K562 (cell line): Measurements from ENCODE around the gene SLC8A1. TPM values are rescaled to one million over a fixed set of nuclear protein-coding genes. Genes with fewer than 3 reads are reported as not detected.

ENCODE experiments used
- ATAC-seq: fragments of 200-7000 bp; cut with Tn5 transposase; 3 replicates; pipeline ENCODE4 v1.9.1; 2020; ENCODE audit warnings: moderate library complexity
- BruUV-seq: library from RNA; stranded (reverse); fragments of 400-500 nt; replicated peaks from 2 replicates; lab custom pipeline; 2021; lab: Mats Ljungman, UMichigan
- CTCF ChIA-PET: fragments of 300-600 bp; formaldehyde crosslinking; extraction: SDS; loops from one replicate; lab custom pipeline; 2021; ENCODE audit warnings: low intra/inter-chr PET ratio; lab: Yijun Ruan, JAX
- POLR2A ChIA-PET: fragments of 300-600, 350-650 bp; sonication (Branson Sonifier 250); formaldehyde crosslinking; extraction: SDS; loops from one replicate; lab custom pipeline; 2021; ENCODE audit warnings: antibody characterized with exemption, inconsistent platforms; lab: Yijun Ruan, JAX
- DNase-seq, 4 experiments: peaks; one replicate each; pipeline versions ENCODE4 v3.0.0 to v3.0.0-alpha.2; 2011 to 2018; ENCODE audit warnings: low spot score in 3 of 4, mixed read lengths in 3 of 4; ENCODE audit errors: extremely low read depth in 1 of 4
- FAIRE-seq: peaks from 2 replicates; lab custom pipeline; 2011; peaks lifted over from hg19 to GRCh38; lab: Jason Lieb, UNC
- H2AFZ ChIP-seq: 2 replicates; pipeline ENCODE4 v1.6.0; 2011; ENCODE audit warnings: low read depth, low read length, control low read depth, inconsistent platforms
- H3K27ac ChIP-seq: fragments of 200-600 bp; 3 replicates; pipeline ENCODE4 v1.8.0; 2011; ENCODE audit warnings: low read depth, mild to moderate bottlenecking, control low read depth, inconsistent platforms, low read length, moderate library complexity, mixed read lengths; ENCODE audit errors: extremely low read depth
- H3K27me3 ChIP-seq, 2 experiments: fragments of 300-600 bp in 1 of 2; 2 replicates in 1 of 2; 3 replicates in 1 of 2; pipeline versions ENCODE4 v1.6.0 to v1.8.0; 2011; ENCODE audit warnings: inconsistent platforms in 2 of 2, low read length in 2 of 2, mild to moderate bottlenecking in 1 of 2, mixed read lengths in 1 of 2, moderate library complexity in 1 of 2; ENCODE audit not compliant: control insufficient read depth in 2 of 2, insufficient read depth in 2 of 2
- H3K36me3 ChIP-seq: fragments of 300-600 bp; 3 replicates; pipeline ENCODE4 v1.8.0; 2011; ENCODE audit warnings: mild to moderate bottlenecking, low read length, inconsistent platforms; ENCODE audit not compliant: control insufficient read depth, insufficient read depth
- H3K4me1 ChIP-seq, 2 experiments: fragments of 200-600 bp in 1 of 2; replicated peaks in 1 of 2; 2 replicates in 1 of 2; 3 replicates in 1 of 2; pipeline versions ENCODE4 v1.5.1 to v1.8.0; 2011; ENCODE audit warnings: inconsistent platforms in 2 of 2, low read length in 2 of 2, mild to moderate bottlenecking in 1 of 2, mixed read lengths in 1 of 2, moderate library complexity in 1 of 2; ENCODE audit not compliant: control insufficient read depth in 2 of 2, insufficient read depth in 2 of 2
- H3K4me2 ChIP-seq: 2 replicates; pipeline ENCODE4 v1.6.1; 2011; ENCODE audit warnings: low read length, control low read depth, inconsistent platforms, mixed read lengths; ENCODE audit not compliant: insufficient read depth
- H3K4me3 ChIP-seq: fragments of 200-600 bp; sonication (generic), shearing (Covaris generic); 2 replicates; pipeline ENCODE4 v1.5.1; 2016; ENCODE audit warnings: control low read depth, inconsistent platforms
- H3K79me2 ChIP-seq: fragments of 200-600 bp; 3 replicates; pipeline ENCODE4 v1.8.0; 2011; ENCODE audit warnings: low read length, inconsistent platforms; ENCODE audit not compliant: control insufficient read depth, insufficient read depth
- H3K9ac ChIP-seq, 2 experiments: 2 replicates each; pipeline versions ENCODE4 v1.6.0 to v1.6.1; 2011; ENCODE audit warnings: low read depth in 2 of 2, low read length in 2 of 2, control low read depth in 1 of 2, inconsistent platforms in 1 of 2, mild to moderate bottlenecking in 1 of 2, mixed read lengths in 1 of 2; ENCODE audit not compliant: insufficient read depth in 1 of 2
- H3K9me1 ChIP-seq: one replicate; pipeline ENCODE4 v1.6.0; 2011; ENCODE audit warnings: inconsistent platforms, mild to moderate bottlenecking, low read length, moderate library complexity; ENCODE audit not compliant: control insufficient read depth, insufficient read depth
- H3K9me3 ChIP-seq: replicated peaks from 2 replicates; pipeline ENCODE4 v1.5.1; 2011; ENCODE audit warnings: low read depth, low read length, inconsistent platforms; ENCODE audit not compliant: control insufficient read depth, insufficient read depth
- H4K20me1 ChIP-seq: replicated peaks from 2 replicates; pipeline ENCODE4 v1.6.1; 2011; ENCODE audit warnings: low read length, inconsistent platforms, mixed read lengths; ENCODE audit not compliant: control insufficient read depth, insufficient read depth
- CC2D1A ChIP-seq: fragments of 450-650 bp; IDR thresholded peaks from 2 replicates; pipeline ENCODE4 v1.6.1; 2017; ENCODE audit warnings: mild to moderate bottlenecking
- DDX20 ChIP-seq: fragments of 450-650 bp; IDR thresholded peaks from 2 replicates; pipeline ENCODE4 v1.6.1; 2016; ENCODE audit warnings: missing genetic modification characterization, low read depth, mild to moderate bottlenecking, missing compliant biosample characterization, moderate library complexity
- MAFF ChIP-seq: IDR thresholded peaks from 2 replicates; pipeline ENCODE4 v1.6.1; 2012; ENCODE audit warnings: low read length, improper control_type of control experiment
- NCOA6 ChIP-seq: fragments of 450-650 bp; IDR thresholded peaks from 2 replicates; pipeline ENCODE4 v1.6.1; 2017; ENCODE audit warnings: mild to moderate bottlenecking
- NFYB ChIP-seq: IDR thresholded peaks from 2 replicates; pipeline ENCODE4 v1.6.1; 2011; ENCODE audit warnings: mild to moderate bottlenecking, moderate library complexity; ENCODE audit not compliant: insufficient read length; ENCODE audit errors: extremely low read depth
- POLR3A ChIP-seq: IDR thresholded peaks from 2 replicates; pipeline ENCODE4 v1.6.1; 2011; ENCODE audit warnings: borderline replicate concordance, mild to moderate bottlenecking, moderate library complexity; ENCODE audit not compliant: insufficient read length, insufficient read depth; ENCODE audit errors: extremely low read depth
- PRPF4 ChIP-seq: fragments of 200-400 bp; formaldehyde crosslinking; IDR thresholded peaks from one replicate; pipeline ENCODE4 v1.6.1; 2017; ENCODE audit warnings: low read length, low read depth, mild to moderate bottlenecking; ENCODE audit not compliant: insufficient read depth, poor library complexity, severe bottlenecking
- SMAD4 ChIP-seq: fragments of 250-450 bp; sonication (Bioruptor Pico); conservative IDR thresholded peaks from 2 replicates; pipeline ENCODE4 v1.8.0; 2021; ENCODE audit warnings: inconsistent platforms, mild to moderate bottlenecking, moderate library complexity
- TEAD4 ChIP-seq, 2 experiments: sonication (generic) in 1 of 2; formaldehyde crosslinking in 1 of 2; IDR thresholded peaks; 2 replicates each; pipeline versions ENCODE4 v1.6.1 to v1.8.0; 2012 to 2022; ENCODE audit warnings: borderline replicate concordance in 1 of 2, inconsistent platforms in 1 of 2, low read length in 1 of 2, mild to moderate bottlenecking in 1 of 2, missing genetic modification reagents in 1 of 2
- ZFPM2 ChIP-seq: fragments of 250-450 bp; sonication (Bioruptor Pico); IDR thresholded peaks from 2 replicates; pipeline ENCODE4 v1.5.1; 2022; ENCODE audit warnings: mild to moderate bottlenecking
- ZNF165 ChIP-seq: fragments of 250-450 bp; sonication (Bioruptor Pico); IDR thresholded peaks from 2 replicates; pipeline ENCODE4 v1.4.0; 2020; ENCODE audit warnings: borderline replicate concordance
- ZNF639 ChIP-seq, 2 experiments: fragments of 200-800 bp in 1 of 2; sonication (Bioruptor generic) in 1 of 2; sonication (generic) in 1 of 2; formaldehyde crosslinking in 1 of 2; IDR thresholded peaks in 1 of 2; conservative IDR thresholded peaks in 1 of 2; 2 replicates each; pipeline versions ENCODE4 v1.5.0 to v1.6.1; 2016 to 2020; ENCODE audit warnings: missing compliant biosample characterization in 1 of 2, missing genetic modification characterization in 1 of 2, missing genetic modification reagents in 1 of 2
- WGBS: fragments of 100-300 bp; shearing (Covaris generic); methylation state at CpG from one replicate; pipeline ENCODE4 v1.1.6; 2016; ENCODE audit warnings: low coverage, mixed read lengths; ENCODE audit not compliant: insufficient coverage; ENCODE audit errors: missing lambda C conversion rate; 5-methylcytosine and 5-hydroxymethylcytosine counted together
- in situ Hi-C: fragments of 300-500 bp; cut with MboI; formaldehyde crosslinking; loops from 4 replicates; pipeline ENCODE4 v1.15.0; 2018; ENCODE audit warnings: inconsistent platforms, mixed read lengths
- intact Hi-C: fragments of 100-400 bp; cut with micrococcal nuclease; formaldehyde crosslinking; loops from 2 replicates; pipeline ENCODE4 v1.14.2; 2022
- polyA plus RNA-seq, 8 experiments: library from polyadenylated mRNA; depleted of rRNA in 4 of 8; stranded (reverse) in 5 of 8; unstranded in 3 of 8; fragments of >200 nt; fragmentation: Nextera tagmentation in 2 of 8; fragmentation: Illumina TruSeq in 1 of 8; extraction: Ambion mirVana in 2 of 8; extraction: Trizol in 1 of 8; gene quantifications; 2 replicates each; pipeline versions ENCODE4 v1.2.1 to v1.2.3, GENCODE V29; 2011 to 2014; ENCODE audit warnings: inconsistent platforms in 1 of 8, missing spikeins in 1 of 8
- total RNA-seq, 7 experiments: library from RNA; depleted of rRNA in 6 of 7; stranded (reverse); fragments of >200 nt in 6 of 7; fragmentation: Illumina TruSeq in 2 of 7; extraction: Trizol in 2 of 7; gene quantifications; 2 replicates each; pipeline versions ENCODE4 v1.2.1 to v1.2.3, GENCODE V29; 2011 to 2021; ENCODE audit warnings: low replicate concordance in 1 of 7

Gene SLC8A1
- total and polyA plus RNA-seq, 9 of the 15 experiments (the other 6 are each of a cell fraction or from before 2014, with no cell fraction given), result not detected

- no peak for TF ChIP-seq NFYB
Observed at GRCh38 chr2:40276076-40276475, 175.8 kb downstream of the SLC8A1 start (continued).

GRCh38 chr2:40274270-40274669 lies 177.6 kb downstream of the SLC8A1 start:
- Histone ChIP-seq H3K4me1 (no peaks in the 10 kb centered on the region), H3K27me3 (no peaks in the 10 kb centered on the region), H3K9me1 (no peaks in the 10 kb centered on the region), H3K4me2 (no peak overlapping the region), H3K9me3 (no peaks in the 10 kb centered on the region), H4K20me1 (no peaks in the 10 kb centered on the region), H3K27ac (no peak overlapping the region), H3K4me3 (no peak overlapping the region), H3K36me3 (no peaks in the 10 kb centered on the region), H2AFZ (no peak overlapping the region), H3K79me2 (no peaks in the 10 kb centered on the region), H3K9ac (no peak overlapping the region)
- ChIA-PET POLR2A (no interaction called here), CTCF (no interaction called here)
- FAIRE-seq, result no peak
- in situ Hi-C loops, result no loop called here
- no peak for ATAC-seq
- BruUV-seq, result no TSS peak
- WGBS, result 2% methylated on average over 4 of the region's 4 CpGs
- TF ChIP-seq ZFPM2 (CRISPR knock-in tag) (no peak), MAFF (no peak), SMAD4 (CRISPR knock-in tag) (no peak), TEAD4 (IDR thresholded peaks at IDR 0.05; ENCODE audit: low read length) (no peak), TEAD4 (CRISPR knock-in tag; IDR thresholded peaks at IDR 0.05; ENCODE audit: borderline replicate concordance) (no peak), POLR3A (no peak), ZNF639 (CRISPR knock-in tag; conservative IDR thresholded peaks at IDR 0.05 in 1 of 2, IDR thresholded peaks at IDR 0.05 in 1 of 2) (no peak), CC2D1A (no peak), ZNF165 (no peak), DDX20 (tag) (no peak), NCOA6 (no peak), PRPF4 (no peak)
- DNase-seq, result no peak
- intact Hi-C loops, result no loop called here
